Panc1 (cell line): ENCODE data around the gene DLL4. TPM values are rescaled to one million over a fixed set of nuclear protein-coding genes. Genes with fewer than 3 reads are reported as not detected.
A peak's percentile ranks its signal among the peaks of the same experiment; 100 is the strongest.

ENCODE experiments used
- ATAC-seq: fragments of 200-7000 bp; cut with Tn5 transposase; 2 replicates; pipeline ENCODE4 v1.9.1; 2020; ENCODE audit warnings: mild to moderate bottlenecking, moderate library complexity
- BruUV-seq: library from RNA; stranded (reverse); fragments of 400-500 nt; replicated peaks from 2 replicates; lab custom pipeline; 2021; lab: Mats Ljungman, UMichigan
- CTCF ChIA-PET: fragments of 300-600 bp; sonication (Branson Sonifier 250); formaldehyde crosslinking; loops from one replicate; lab custom pipeline; 2022; ENCODE audit warnings: antibody characterized with exemption; lab: Charles Lee
- POLR2A ChIA-PET: fragments of 300-600 bp; sonication (Branson Sonifier 250); formaldehyde crosslinking; loops from one replicate; lab custom pipeline; 2022; ENCODE audit warnings: antibody characterized with exemption; lab: Charles Lee
- DNase-seq: peaks from one replicate; pipeline ENCODE4 v3.0.0-alpha.2; 2010; ENCODE audit warnings: low read depth, low spot score
- H3K27ac ChIP-seq: 2 replicates; pipeline ENCODE4 v1.5.1; 2011; ENCODE audit warnings: mild to moderate bottlenecking, low read length, inconsistent platforms
- H3K27me3 ChIP-seq: fragments of 200-500 bp; sonication (Bioruptor generic); 2 replicates; pipeline ENCODE4 v1.6.0; 2014; ENCODE audit warnings: low read length, inconsistent platforms; ENCODE audit not compliant: control insufficient read depth, insufficient read depth
- H3K36me3 ChIP-seq: fragments of 200-500 bp; sonication (Bioruptor generic); 2 replicates; pipeline ENCODE4 v1.5.1; 2014; ENCODE audit warnings: inconsistent platforms, mild to moderate bottlenecking, low read length, moderate library complexity; ENCODE audit not compliant: control insufficient read depth, insufficient read depth
- H3K4me1 ChIP-seq: 2 replicates; pipeline ENCODE4 v1.5.1; 2011; ENCODE audit warnings: inconsistent platforms, mild to moderate bottlenecking, low read length, moderate library complexity; ENCODE audit not compliant: control insufficient read depth, insufficient read depth
- H3K4me3 ChIP-seq, 2 experiments: 2 replicates each; pipeline ENCODE4 v1.5.1; 2011 to 2012; ENCODE audit warnings: low read depth in 2 of 2, low read length in 2 of 2, mild to moderate bottlenecking in 2 of 2, inconsistent platforms in 1 of 2, moderate library complexity in 1 of 2
- H3K9me3 ChIP-seq: fragments of 200-500 bp; sonication (Bioruptor generic); 2 replicates; pipeline ENCODE4 v1.5.1; 2014; ENCODE audit warnings: low read depth, mild to moderate bottlenecking, inconsistent platforms, low read length, moderate library complexity; ENCODE audit not compliant: control insufficient read depth, insufficient read depth
- CTCF ChIP-seq: fragments of 450-650 bp; IDR thresholded peaks from 2 replicates; pipeline ENCODE4 v1.5.1; 2017; ENCODE audit warnings: mild to moderate bottlenecking
- POLR2AphosphoS5 ChIP-seq: IDR thresholded peaks from 2 replicates; pipeline ENCODE4 v1.6.1; 2012; ENCODE audit warnings: mild to moderate bottlenecking, low read depth, low read length, moderate library complexity
- REST ChIP-seq, 2 experiments: IDR thresholded peaks; 2 replicates each; pipeline ENCODE4 v1.6.1; 2011 to 2012; ENCODE audit warnings: low read depth in 2 of 2, control low read depth in 1 of 2, low read length in 1 of 2, mild to moderate bottlenecking in 1 of 2, moderate library complexity in 1 of 2; ENCODE audit not compliant: insufficient read depth in 1 of 2
- SIN3A ChIP-seq: IDR thresholded peaks from 2 replicates; pipeline ENCODE4 v1.6.1; 2012; ENCODE audit warnings: low read depth, mild to moderate bottlenecking, low read length, moderate library complexity, borderline replicate concordance; ENCODE audit not compliant: insufficient read depth
- TCF7L2 ChIP-seq: IDR thresholded peaks from 2 replicates; pipeline ENCODE4 v1.6.1; 2011; ENCODE audit warnings: mild to moderate bottlenecking, low read depth, low read length, inconsistent platforms
- in situ Hi-C: cut with HindIII; loops from 2 replicates; pipeline ENCODE4 v1.10.0; 2016; ENCODE audit warnings: low sequenced_read_pairs, low pct_unique_long_range_greater_than_20kb
- intact Hi-C: fragments of 100-400 bp; cut with micrococcal nuclease; formaldehyde crosslinking; loops from one replicate; pipeline ENCODE4 v1.10.0; 2022; ENCODE audit not compliant: unreplicated experiment
- total RNA-seq: library from RNA; stranded (reverse); gene quantifications from one replicate; pipeline ENCODE4 v1.2.1, GENCODE V29; 2021; ENCODE audit not compliant: unreplicated experiment

DLL4 gene
- total RNA-seq, 1 experiment from 2014 or later = 0.31 TPM

- TF ChIP-seq SIN3A = no peak
- TF ChIP-seq TCF7L2 = no peak
- TF ChIP-seq REST (IDR thresholded peaks at IDR 0.05; ENCODE audit: insufficient read depth in 1 of 2, low read depth in 2 of 2, low read length in 1 of 2) = no peak
- DNase-seq (no peak), ATAC-seq (no peak)
- Histone ChIP-seq H3K36me3 (peaks cover 2% of the 10 kb centered on the region; the same call in 1 of the 2 replicates), H3K4me1 (peaks cover 2% of the 10 kb centered on the region; the same call in 1 of the 2 replicates), H3K4me3 (no peak overlapping the region), H3K9me3 (no peaks in the 10 kb centered on the region), H3K27me3 (no peaks in the 10 kb centered on the region), H3K27ac (no peak overlapping the region)
- in situ Hi-C loops (no loop called here), intact Hi-C loops (no loop called here)
- no TSS peak for BruUV-seq
- ChIA-PET POLR2A (no interaction called here), CTCF (no interaction called here)
Measured at GRCh38 chr15:40960151-40960885, 31.2 kb downstream of the DLL4 start.

GRCh38 chr15:40960925-40961324, 31.8 kb downstream of the DLL4 start:
- POLR2A ChIA-PET = no interaction called here
- no TSS peak for BruUV-seq

More at GRCh38 chr15:40960925-40961324, 31.8 kb downstream of the DLL4 start:
- CTCF ChIA-PET = no interaction called here
- Histone ChIP-seq H3K27ac (no peak overlapping the region), H3K9me3 (no peaks in the 10 kb centered on the region), H3K36me3 (peaks cover 2% of the 10 kb centered on the region; the same call in 1 of the 2 replicates), H3K4me3 (no peak overlapping the region), H3K4me1 (peaks cover 2% of the 10 kb centered on the region; the same call in 1 of the 2 replicates), H3K27me3 (no peaks in the 10 kb centered on the region)
- DNase-seq (no peak), ATAC-seq (0 out of 2 replicates have a peak, but pooled peaks have one; percentile 37)
- intact Hi-C loops (no loop called here), in situ Hi-C loops (no loop called here)
- no peak for TF ChIP-seq TCF7L2
- TF ChIP-seq REST (IDR thresholded peaks at IDR 0.05; ENCODE audit: insufficient read depth in 1 of 2, low read depth in 2 of 2, low read length in 1 of 2) = no peak
- no peak for TF ChIP-seq CTCF
- TF ChIP-seq POLR2AphosphoS5 = no peak
- TF ChIP-seq SIN3A = no peak
